HG03565 (cell line): ENCODE measurements around the gene IRAG1.

Experiments
- ATAC-seq: cut with Tn5 transposase; IDR thresholded peaks from one replicate; pipeline ENCODE4 v1.9.1; 2021; ENCODE audit warnings: mild to moderate bottlenecking, moderate library complexity; ENCODE audit not compliant: unreplicated experiment

Gene IRAG1

GRCh38 chr11:10650166-10650565, 43.4 kb downstream of the IRAG1 start:
- ATAC-seq = no peak

- no peak for ATAC-seq
Measured at GRCh38 chr11:10648871-10649270, 44.7 kb downstream of the IRAG1 start.

GRCh38 chr11:10646681-10647355, 46.7 kb downstream of the IRAG1 start:
- ATAC-seq = no peak

- ATAC-seq = no peak
Measured at GRCh38 chr11:10646005-10646404, 47.5 kb downstream of the IRAG1 start.

- ATAC-seq = no peak
Measured at GRCh38 chr11:10645212-10645795, 48.3 kb downstream of the IRAG1 start.
